ENCODE measurements around the gene SZT2. TPM values are rescaled to one million over a fixed set of nuclear protein-coding genes. Genes with fewer than 3 reads are reported as not detected.
A peak's percentile ranks its signal among the peaks of the same experiment; 100 is the strongest.

Gene SZT2
- total and polyA plus RNA-seq, 2 of the 4 experiments (the other 2 are of a cell fraction), result 9.5 to 14.3 TPM

GRCh38 chr1:43366179-43366578 lies 23.5 kb upstream of the SZT2 start:
- Histone ChIP-seq H3K27ac (ENCODE audit: insufficient read depth, low read length) (peak overlapping the region; percentile 93), H3K9ac (ENCODE audit: low read depth, low read length) (peak overlapping the region; percentile 8; the same call in 1 of the 2 replicates), H3K56ac (ENCODE audit: extremely low read depth, insufficient read depth, low read length) (no peak overlapping the region)

More at GRCh38 chr1:43366179-43366578, 23.5 kb upstream of the SZT2 start:
- H2AK5ac ChIP-seq (ENCODE audit: low read depth, low read length), result peak overlapping the region; percentile 99
- no peak overlapping the region for H2BK15ac ChIP-seq (ENCODE audit: low read depth, low read length)
- BruUV-seq (replicated peaks), result no TSS peak
- H3K9me1 ChIP-seq (ENCODE audit: insufficient read depth, low read length), result peaks cover 15% of the 10 kb centered on the region; the same call in 1 of the 2 replicates
- ATAC-seq (ENCODE audit: low read depth) (no peak), DNase-seq (no peak)
- ChIA-PET CTCF (no interaction called here), POLR2A (ENCODE audit: unreplicated experiment) (interaction anchor here (0.6 kb wide), 1 partner anchor 112 kb away, joined by 4 read pairs; no protein-coding TSS in a partner anchor)
- peaks cover 25% of the 10 kb centered on the region for H4K20me1 ChIP-seq (ENCODE audit: insufficient read depth, low read length)
- H4K8ac ChIP-seq (ENCODE audit: low read depth in 2 of 2, low read length in 2 of 2), result peak overlapping the region; percentile 6 to 90; a peak in 2 of 4 replicates
- peak overlapping the region; percentile 99 for H3K4ac ChIP-seq (ENCODE audit: low read depth, low read length)
- peaks cover 23 to 75% of the 10 kb centered on the region in 2 experiments for H3K79me1 ChIP-seq (ENCODE audit: low read depth in 1 of 2, low read length in 2 of 2)
- no peak overlapping the region for H3K18ac ChIP-seq (ENCODE audit: low read depth, low read length)
- WGBS, 2 experiments (ENCODE audit: extremely low coverage in 2 of 2, insufficient read length in 1 of 2), result 53% methylated on average over 2 of the region's 11 CpGs; no CpG with 5 or more reads in 1 of the 2 experiments
- no peak overlapping the region for H2AFZ ChIP-seq (replicated peaks; ENCODE audit: low read length, poor library complexity)
- no peak overlapping the region for H2BK20ac ChIP-seq (ENCODE audit: low read depth, low read length)
- no peak overlapping the region for H4K91ac ChIP-seq (ENCODE audit: insufficient read depth, low read depth, low read length)
- H2BK120ac ChIP-seq (ENCODE audit: low read depth, low read length), result peak overlapping the region; percentile 11
- peaks cover 40% of the 10 kb centered on the region for H3K36me3 ChIP-seq (ENCODE audit: control insufficient read depth, insufficient read depth, low read length)
- H3K4me2 ChIP-seq (ENCODE audit: low read depth, low read length), result peak overlapping the region; percentile 22; the same call in 1 of the 2 replicates
- no peak overlapping the region for H2BK5ac ChIP-seq (ENCODE audit: low read depth, low read length, poor library complexity, severe bottlenecking)
- peak overlapping the region; percentile 99 for H3K14ac ChIP-seq (replicated peaks; ENCODE audit: low read depth, low read length)
- H3K27me3 ChIP-seq (ENCODE audit: control insufficient read depth, insufficient read depth, low read length), result no peaks in the 10 kb centered on the region
- H3K9me3 ChIP-seq (ENCODE audit: control insufficient read depth, insufficient read depth, low read length), result no peaks in the 10 kb centered on the region
- dilution Hi-C loops (cut with HindIII; ENCODE audit: low sequenced_read_pairs, unreplicated experiment), result no loop called here
- no peak overlapping the region for H3K23ac ChIP-seq (ENCODE audit: low read depth, low read length)
- no peak for TF ChIP-seq RAD21 (IDR thresholded peaks at IDR 0.05; ENCODE audit: low read length)
- TF ChIP-seq CEBPB (IDR thresholded peaks at IDR 0.05; ENCODE audit: low read depth, low read length), result no peak
- no peak for TF ChIP-seq ELK1 (IDR thresholded peaks at IDR 0.05; ENCODE audit: borderline replicate concordance, low read depth, low read length)
- TF ChIP-seq POLR2A (IDR thresholded peaks at IDR 0.05; ENCODE audit: low read depth, low read length), result no peak
- no peak for TF ChIP-seq RCOR1 (IDR thresholded peaks at IDR 0.05; ENCODE audit: insufficient replicate concordance, low read length)
- no peak for TF ChIP-seq MAZ (IDR thresholded peaks at IDR 0.05; ENCODE audit: borderline replicate concordance, low read depth, low read length)
- TF ChIP-seq MAFK (IDR thresholded peaks at IDR 0.05; ENCODE audit: low read depth, low read length), result no peak
- TF ChIP-seq BHLHE40 (IDR thresholded peaks at IDR 0.05; ENCODE audit: low read depth, low read length), result no peak
- no peak for TF ChIP-seq CTCF (conservative IDR thresholded peaks at IDR 0.05; ENCODE audit: low read depth, low read length)
- TF ChIP-seq RFX5 (IDR thresholded peaks at IDR 0.05; ENCODE audit: low read depth, low read length), result no peak
- TF ChIP-seq SMC3 (IDR thresholded peaks at IDR 0.05; ENCODE audit: low read depth, low read length), result no peak
- TF ChIP-seq MXI1 (IDR thresholded peaks at IDR 0.05; ENCODE audit: borderline replicate concordance, low read depth, low read length), result no peak
- H3K4me3 ChIP-seq (ENCODE audit: insufficient read depth, low read depth, low read length), result no peak overlapping the region
- peak overlapping the region; percentile 100 for H2AK9ac ChIP-seq (replicated peaks; ENCODE audit: low read depth, low read length, poor library complexity)
- intact Hi-C loops (cut with micrococcal nuclease), result no loop called here
- no peak overlapping the region for H4K5ac ChIP-seq (ENCODE audit: low read depth, low read length)
- in situ Hi-C loops (cut with MboI; ENCODE audit: low sequenced_read_pairs), result no loop called here
- H3K4me1 ChIP-seq (ENCODE audit: control insufficient read depth, insufficient read depth, low read length), result peaks cover 13% of the 10 kb centered on the region
